Keratinocyte (primary cell): ENCODE measurements around the gene NPPC. TPM values are rescaled to one million over a fixed set of nuclear protein-coding genes. Genes with fewer than 3 reads are reported as not detected.

Experiments used
- DNase-seq: peaks from one replicate; pipeline ENCODE4 v3.0.0-alpha.2; 2011; ENCODE audit warnings: low read depth, missing footprints, low spot score
- FAIRE-seq: peaks from 2 replicates; lab custom pipeline; 2011; peaks lifted over from hg19 to GRCh38; lab: Jason Lieb, UNC
- H2AFZ ChIP-seq: 2 replicates; pipeline ENCODE4 v1.6.0; 2012; ENCODE audit warnings: low read length, control low read depth, inconsistent platforms; ENCODE audit not compliant: control insufficient read depth
- H3K27ac ChIP-seq: 2 replicates; pipeline ENCODE4 v1.5.1; 2011; ENCODE audit warnings: low read length; ENCODE audit not compliant: control insufficient read depth, insufficient read depth
- H3K27me3 ChIP-seq: 3 replicates; pipeline ENCODE4 v1.6.0; 2011; ENCODE audit warnings: low read length; ENCODE audit not compliant: control insufficient read depth, insufficient read depth; ENCODE audit errors: extremely low read depth
- H3K36me3 ChIP-seq, 2 experiments: 2 replicates in 1 of 2; 3 replicates in 1 of 2; pipeline ENCODE4 v1.5.1; 2011; ENCODE audit warnings: low read length in 2 of 2, mild to moderate bottlenecking in 1 of 2; ENCODE audit not compliant: control insufficient read depth in 2 of 2, insufficient read depth in 2 of 2; ENCODE audit errors: extremely low read depth in 1 of 2
- H3K4me1 ChIP-seq: 3 replicates; pipeline ENCODE4 v1.5.1; 2011; ENCODE audit warnings: low read length; ENCODE audit not compliant: control insufficient read depth, insufficient read depth; ENCODE audit errors: extremely low read depth
- H3K4me2 ChIP-seq: 3 replicates; pipeline ENCODE4 v1.6.0; 2011; ENCODE audit warnings: low read depth, low read length; ENCODE audit not compliant: control insufficient read depth, insufficient read depth; ENCODE audit errors: extremely low read depth
- H3K4me3 ChIP-seq, 3 experiments: fragments of 200-600 bp in 1 of 3; sonication (generic) in 1 of 3; 2 replicates in 2 of 3; 3 replicates in 1 of 3; pipeline ENCODE4 v1.5.1; 2011 to 2016; ENCODE audit warnings: low read length in 3 of 3, mild to moderate bottlenecking in 3 of 3, control low read depth in 2 of 3, inconsistent platforms in 1 of 3, low read depth in 1 of 3, mixed read lengths in 1 of 3, mixed run types in 1 of 3, moderate library complexity in 1 of 3; ENCODE audit not compliant: control insufficient read depth in 2 of 3, insufficient read depth in 2 of 3; ENCODE audit errors: extremely low read depth in 1 of 3
- H3K79me2 ChIP-seq: 2 replicates; pipeline ENCODE4 v1.6.0; 2012; ENCODE audit warnings: low read length; ENCODE audit not compliant: control insufficient read depth, insufficient read depth
- H3K9ac ChIP-seq: 3 replicates; pipeline ENCODE4 v1.6.0; 2011; ENCODE audit warnings: low read length; ENCODE audit not compliant: control insufficient read depth, insufficient read depth; ENCODE audit errors: extremely low read depth
- H3K9me1 ChIP-seq: 3 replicates; pipeline ENCODE4 v1.6.0; 2011; ENCODE audit warnings: low read length; ENCODE audit not compliant: control insufficient read depth, insufficient read depth; ENCODE audit errors: extremely low read depth
- H3K9me3 ChIP-seq: 2 replicates; pipeline ENCODE4 v1.5.1; 2012; ENCODE audit warnings: low read depth, low read length; ENCODE audit not compliant: control insufficient read depth
- H4K20me1 ChIP-seq: 3 replicates; pipeline ENCODE4 v1.6.0; 2011; ENCODE audit warnings: low read length; ENCODE audit not compliant: control insufficient read depth, insufficient read depth; ENCODE audit errors: extremely low read depth
- CTCF ChIP-seq, 3 experiments: IDR thresholded peaks in 1 of 3; conservative IDR thresholded peaks in 1 of 3; optimal IDR thresholded peaks in 1 of 3; 2 replicates in 2 of 3; 3 replicates in 1 of 3; pipeline versions ENCODE3 to v1.5.1; 2011; ENCODE audit warnings: low read length in 3 of 3, mild to moderate bottlenecking in 3 of 3, moderate library complexity in 2 of 3, control low read depth in 1 of 3, inconsistent platforms in 1 of 3; ENCODE audit not compliant: insufficient read depth in 2 of 3; ENCODE audit errors: extremely low read depth in 1 of 3
- EZH2 ChIP-seq: IDR thresholded peaks from one replicate; pipeline ENCODE4 v1.6.1; 2012; ENCODE audit warnings: inconsistent platforms, mild to moderate bottlenecking, low read length, moderate library complexity
- dilution Hi-C: fragments of 300-500 bp; cut with MboI; formaldehyde crosslinking; loops from one replicate; pipeline ENCODE4 v1.7.0; 2020; ENCODE audit warnings: low sequenced_read_pairs; ENCODE audit not compliant: extremely low pct_ligation_motif_present
- polyA minus RNA-seq, 3 experiments: library from RNA; depleted of rRNA, polyadenylated mRNA; stranded (reverse); fragments of >200 nt; gene quantifications; 1 replicate in 1 of 3; 2 replicates in 1 of 3; 3 replicates in 1 of 3; pipeline ENCODE4 v1.2.3, GENCODE V29; 2011
- polyA plus RNA-seq, 5 experiments: library from polyadenylated mRNA; depleted of rRNA in 3 of 5; stranded (reverse) in 3 of 5; stranded (forward) in 1 of 5; unstranded in 1 of 5; fragments of >200 nt; gene quantifications; 1 replicate in 1 of 5; 2 replicates in 3 of 5; 3 replicates in 1 of 5; pipeline versions ENCODE4 v1.2.1 to v1.2.3, GENCODE V29; 2011 to 2012; ENCODE audit warnings: missing spikeins in 2 of 5, low read depth in 1 of 5, low replicate concordance in 1 of 5

NPPC gene
- not detected in 3 replicates for polyA plus RNA-seq
- not detected for polyA plus RNA-seq (2011; ENCODE audit: low read depth)
- polyA plus RNA-seq (2011; cell fraction: cytosol; rRNA removed) = not detected in 2 replicates
- polyA plus RNA-seq (2011; cell fraction: nucleus; rRNA removed) = not detected in 2 replicates
- polyA plus RNA-seq (2012; ENCODE audit: low replicate concordance) = not detected in 2 replicates
- polyA minus RNA-seq = not detected in 3 replicates
- polyA minus RNA-seq (2011; cell fraction: cytosol; rRNA and poly(A)+ RNA removed) = not detected
- not detected in 2 replicates for polyA minus RNA-seq (2011; cell fraction: nucleus; rRNA and poly(A)+ RNA removed)

GRCh38 chr2:231926180-231926741 is at the start of gene NPPC:
Gene NPPC (minus strand): TSS chr2:231926396. CDS start chr2:231926249, 147 bp downstream.
- no peak for DNase-seq
- TF ChIP-seq CTCF (optimal IDR thresholded peaks at IDR 0.05 in 1 of 3, IDR thresholded peaks at IDR 0.05 in 1 of 3, conservative IDR thresholded peaks at IDR 0.05 in 1 of 3; ENCODE audit: extremely low read depth in 1 of 3, insufficient read depth in 2 of 3, low read length in 3 of 3) (peak; percentile 23 to 91 (median 36)), EZH2 (no peak)
- Histone ChIP-seq H3K4me2 (peak within 1 kb of the TSS; percentile 82), H3K9ac (no peak within 1 kb of the TSS), H3K79me2 (no peaks in the 10 kb centered on the region), H3K9me1 (no peaks in the 10 kb centered on the region), H3K27ac (no peak within 1 kb of the TSS), H3K9me3 (no peaks in the 10 kb centered on the region), H3K4me1 (peaks cover 13% of the 10 kb centered on the region), H2AFZ (peak within 1 kb of the TSS; percentile 77), H3K27me3 (peaks cover 64% of the 10 kb centered on the region), H3K4me3 (peak within 1 kb of the TSS; percentile 29 to 63 (median 58)), H4K20me1 (no peaks in the 10 kb centered on the region), H3K36me3 (no peaks in the 10 kb centered on the region)
- dilution Hi-C loops = no loop called here
- FAIRE-seq = no peak

DNA sequence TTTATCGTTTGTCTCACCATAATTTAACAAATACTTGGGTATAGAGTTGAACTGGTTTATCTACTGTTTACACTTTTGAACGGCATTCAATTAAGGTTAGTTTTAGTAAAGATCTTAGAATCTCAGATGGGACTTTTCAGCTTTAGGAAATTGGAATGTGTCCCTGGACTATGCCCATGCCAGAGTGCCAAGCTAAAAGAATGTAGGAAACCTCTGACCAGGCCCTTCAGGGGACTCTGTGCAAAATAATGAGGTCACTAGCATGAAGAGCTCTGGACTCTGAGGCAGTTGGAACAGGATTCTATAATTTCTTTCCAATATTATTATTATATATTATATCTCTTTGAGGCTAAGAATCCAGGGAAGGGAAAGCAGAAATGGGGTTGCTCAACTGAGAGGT is 48.8 kb upstream of the NPPC start:
- dilution Hi-C loops = no loop called here
- no peak overlapping the region for H3K27ac ChIP-seq
- H3K9me1 ChIP-seq = no peaks in the 10 kb centered on the region
- no peak overlapping the region for H3K4me3 ChIP-seq
- no peak overlapping the region for H3K4me2 ChIP-seq
- H4K20me1 ChIP-seq = no peaks in the 10 kb centered on the region
- no peaks in the 10 kb centered on the region for H3K27me3 ChIP-seq
- TF ChIP-seq CTCF (optimal IDR thresholded peaks at IDR 0.05 in 1 of 3, IDR thresholded peaks at IDR 0.05 in 1 of 3, conservative IDR thresholded peaks at IDR 0.05 in 1 of 3; ENCODE audit: extremely low read depth in 1 of 3, insufficient read depth in 2 of 3, low read length in 3 of 3) = no peak
- no peak for TF ChIP-seq EZH2
- H3K9me3 ChIP-seq = no peaks in the 10 kb centered on the region
- no peak overlapping the region for H3K9ac ChIP-seq
- DNase-seq (no peak), FAIRE-seq (no peak)
- peaks cover 0 to 3% of the 10 kb centered on the region in 2 experiments for H3K36me3 ChIP-seq
- H2AFZ ChIP-seq = no peak overlapping the region
- peaks cover 8% of the 10 kb centered on the region for H3K4me1 ChIP-seq
- H3K79me2 ChIP-seq = peaks cover 13% of the 10 kb centered on the region
